ENCODE measurements around the gene IGFBP7.

DNA sequence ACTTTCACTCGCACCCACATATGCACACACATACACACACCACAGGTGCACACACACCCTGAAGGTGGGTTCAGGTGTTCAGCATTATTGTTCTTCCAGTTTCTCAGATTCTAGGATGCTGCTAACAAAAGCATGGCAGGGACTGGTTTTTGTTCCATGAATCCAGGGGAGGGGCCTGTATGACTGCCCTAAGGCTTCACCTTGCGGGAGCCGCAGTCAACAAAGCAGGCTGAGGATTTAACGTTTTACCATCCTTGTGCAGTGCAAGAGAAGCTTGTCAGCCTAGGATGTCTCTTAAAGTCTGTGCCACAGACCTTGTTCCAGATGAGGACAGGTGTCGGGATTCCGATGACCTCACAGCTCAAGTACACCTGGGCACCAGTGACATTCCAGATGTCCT is 69.7 kb downstream of the IGFBP7 start:
- TF ChIP-seq, protein P1, sequence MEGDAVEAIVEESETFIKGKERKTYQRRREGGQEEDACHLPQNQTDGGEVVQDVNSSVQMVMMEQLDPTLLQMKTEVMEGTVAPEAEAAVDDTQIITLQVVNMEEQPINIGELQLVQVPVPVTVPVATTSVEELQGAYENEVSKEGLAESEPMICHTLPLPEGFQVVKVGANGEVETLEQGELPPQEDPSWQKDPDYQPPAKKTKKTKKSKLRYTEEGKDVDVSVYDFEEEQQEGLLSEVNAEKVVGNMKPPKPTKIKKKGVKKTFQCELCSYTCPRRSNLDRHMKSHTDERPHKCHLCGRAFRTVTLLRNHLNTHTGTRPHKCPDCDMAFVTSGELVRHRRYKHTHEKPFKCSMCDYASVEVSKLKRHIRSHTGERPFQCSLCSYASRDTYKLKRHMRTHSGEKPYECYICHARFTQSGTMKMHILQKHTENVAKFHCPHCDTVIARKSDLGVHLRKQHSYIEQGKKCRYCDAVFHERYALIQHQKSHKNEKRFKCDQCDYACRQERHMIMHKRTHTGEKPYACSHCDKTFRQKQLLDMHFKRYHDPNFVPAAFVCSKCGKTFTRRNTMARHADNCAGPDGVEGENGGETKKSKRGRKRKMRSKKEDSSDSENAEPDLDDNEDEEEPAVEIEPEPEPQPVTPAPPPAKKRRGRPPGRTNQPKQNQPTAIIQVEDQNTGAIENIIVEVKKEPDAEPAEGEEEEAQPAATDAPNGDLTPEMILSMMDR (IDR thresholded peaks at IDR 0.05), result no peak
- no peak for TF ChIP-seq POLR2AphosphoS5 (IDR thresholded peaks at IDR 0.05)
- TF ChIP-seq POLR2A (IDR thresholded peaks at IDR 0.05), result no peak
